Measurements from ENCODE around the gene UQCR11. TPM values are rescaled to one million over a fixed set of nuclear protein-coding genes. Genes with fewer than 3 reads are reported as not detected.

The UQCR11 gene
- polyA plus RNA-seq, 3 donors: 55.6 to 731 (median 659) TPM

GRCh38 chr19:1571358-1571757 is 33.9 kb downstream of the UQCR11 start:
- DNase-seq: no peak
- Histone ChIP-seq H3K9ac (ENCODE audit: insufficient read depth, low read length, poor library complexity, severe bottlenecking) (no peak overlapping the region), H2AFZ (ENCODE audit: insufficient read depth, low read depth, low read length, poor library complexity, severe bottlenecking) (no peak overlapping the region), H3K4me1 (ENCODE audit: control insufficient read depth in 1 of 2, insufficient read depth in 2 of 2, low read length in 2 of 2) (peaks cover 7 to 15% of the 10 kb centered on the region in 2 donors), H3K9me3 (replicated peaks in 1 of 2; ENCODE audit: control insufficient read depth in 1 of 2, insufficient read depth in 1 of 2, low read length in 2 of 2) (no peaks in the 10 kb centered on the region), H3K27ac (ENCODE audit: low read depth in 1 of 2, low read length in 2 of 2) (no peak overlapping the region), H3K27me3 (ENCODE audit: control insufficient read depth in 2 of 2, insufficient read depth in 2 of 2, low read length in 2 of 2) (peaks cover 3 to 18% of the 10 kb centered on the region in 2 donors), H3K4me2 (replicated peaks; ENCODE audit: extremely low read depth, low read length, poor library complexity, severe bottlenecking) (no peak overlapping the region), H3K79me2 (ENCODE audit: insufficient read depth, low read length) (no peaks in the 10 kb centered on the region), H3K36me3 (replicated peaks in 1 of 2; ENCODE audit: control insufficient read depth in 1 of 2, insufficient read depth in 2 of 2, low read length in 2 of 2) (no peaks in the 10 kb centered on the region), H4K20me1 (ENCODE audit: insufficient read depth, low read length) (no peaks in the 10 kb centered on the region), H3K4me3 (replicated peaks in 1 of 3; ENCODE audit: low read depth in 2 of 3, low read length in 3 of 3) (no peak overlapping the region)
- TF ChIP-seq CTCF (IDR thresholded peaks at IDR 0.05): no peak
- intact Hi-C loops (cut with micrococcal nuclease): no loop called here
- H3K4me1 Mint-ChIP-seq: peaks cover 3% of the 10 kb centered on the region
- H3K27ac Mint-ChIP-seq: no peak overlapping the region
- H3K36me3 Mint-ChIP-seq: peaks cover under 1% of the 10 kb centered on the region in 2 donors
- WGBS (ENCODE audit: insufficient coverage): 91% methylated on average over 10 of the region's 12 CpGs
- H3K27me3 Mint-ChIP-seq (ENCODE audit: low read depth in 3 of 3): peaks cover 13 to 45% (median 22%) of the 10 kb centered on the region in 3 donors
- H3K9me3 Mint-ChIP-seq: peaks cover 0 to 3% (median 0%) of the 10 kb centered on the region in 7 donors
- no peak overlapping the region for H3K4me3 Mint-ChIP-seq

DNA sequence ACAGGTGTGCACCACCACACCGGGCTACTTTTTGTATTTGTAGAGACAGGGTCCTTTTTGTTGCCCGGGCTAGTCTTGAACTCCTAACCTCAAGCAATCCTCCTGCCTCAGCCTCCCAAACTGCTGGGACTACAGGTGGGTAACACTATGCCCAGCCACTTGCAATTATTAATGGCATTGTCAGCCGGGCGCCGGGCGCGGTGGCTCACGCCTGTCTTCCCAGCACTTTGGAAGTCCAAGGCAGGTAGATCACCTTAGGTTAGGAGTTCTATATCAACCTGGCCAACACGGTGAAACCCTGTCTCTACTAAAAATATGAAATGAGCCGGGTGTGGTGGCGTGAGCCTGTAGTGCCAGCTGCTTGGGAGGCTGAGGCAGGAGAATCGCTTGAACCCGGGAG is 34.4 kb downstream of the UQCR11 start:
- H3K4me3 Mint-ChIP-seq: no peak overlapping the region

More for the DNA sequence above, 34.4 kb downstream of the UQCR11 start:
- Mint-ChIP-seq H3K27me3 (ENCODE audit: low read depth in 3 of 3) (peaks cover 13 to 51% (median 25%) of the 10 kb centered on the region in 3 donors), H3K27ac (no peak overlapping the region), H3K9me3 (peaks cover 0 to 3% (median 0%) of the 10 kb centered on the region in 7 donors), H3K4me1 (peaks cover 3% of the 10 kb centered on the region), H3K36me3 (no peaks in the 10 kb centered on the region)
- WGBS (ENCODE audit: insufficient coverage): 98% methylated on average over 6 of the region's 13 CpGs
- intact Hi-C loops (cut with micrococcal nuclease): no loop called here
- Histone ChIP-seq H3K27me3 (ENCODE audit: control insufficient read depth in 2 of 2, insufficient read depth in 2 of 2, low read length in 2 of 2) (peaks cover 3 to 23% of the 10 kb centered on the region in 2 donors), H3K36me3 (replicated peaks in 1 of 2; ENCODE audit: control insufficient read depth in 1 of 2, insufficient read depth in 2 of 2, low read length in 2 of 2) (no peaks in the 10 kb centered on the region), H3K4me2 (replicated peaks; ENCODE audit: extremely low read depth, low read length, poor library complexity, severe bottlenecking) (no peak overlapping the region), H3K27ac (ENCODE audit: low read depth in 1 of 2, low read length in 2 of 2) (no peak overlapping the region), H4K20me1 (ENCODE audit: insufficient read depth, low read length) (no peaks in the 10 kb centered on the region), H3K4me1 (ENCODE audit: control insufficient read depth in 1 of 2, insufficient read depth in 2 of 2, low read length in 2 of 2) (peaks cover 7 to 15% of the 10 kb centered on the region in 2 donors), H3K9me3 (replicated peaks in 1 of 2; ENCODE audit: control insufficient read depth in 1 of 2, insufficient read depth in 1 of 2, low read length in 2 of 2) (no peaks in the 10 kb centered on the region), H3K4me3 (replicated peaks in 1 of 3; ENCODE audit: low read depth in 2 of 3, low read length in 3 of 3) (no peak overlapping the region), H2AFZ (ENCODE audit: insufficient read depth, low read depth, low read length, poor library complexity, severe bottlenecking) (no peak overlapping the region), H3K9ac (ENCODE audit: insufficient read depth, low read length, poor library complexity, severe bottlenecking) (no peak overlapping the region), H3K79me2 (ENCODE audit: insufficient read depth, low read length) (no peaks in the 10 kb centered on the region)
- TF ChIP-seq CTCF (IDR thresholded peaks at IDR 0.05): no peak
- no peak for DNase-seq

Measured in CD14-positive monocyte (primary cell).